Middle frontal gyrus (tissue), 1 donor: ENCODE results near the gene TRIM32.

Experiments used
- DNase-seq: peaks from one replicate; pipeline ENCODE4 v3.0.0-alpha.2; 2015; ENCODE audit warnings: low spot score; ENCODE audit errors: extremely low spot score

The TRIM32 gene, protein sequence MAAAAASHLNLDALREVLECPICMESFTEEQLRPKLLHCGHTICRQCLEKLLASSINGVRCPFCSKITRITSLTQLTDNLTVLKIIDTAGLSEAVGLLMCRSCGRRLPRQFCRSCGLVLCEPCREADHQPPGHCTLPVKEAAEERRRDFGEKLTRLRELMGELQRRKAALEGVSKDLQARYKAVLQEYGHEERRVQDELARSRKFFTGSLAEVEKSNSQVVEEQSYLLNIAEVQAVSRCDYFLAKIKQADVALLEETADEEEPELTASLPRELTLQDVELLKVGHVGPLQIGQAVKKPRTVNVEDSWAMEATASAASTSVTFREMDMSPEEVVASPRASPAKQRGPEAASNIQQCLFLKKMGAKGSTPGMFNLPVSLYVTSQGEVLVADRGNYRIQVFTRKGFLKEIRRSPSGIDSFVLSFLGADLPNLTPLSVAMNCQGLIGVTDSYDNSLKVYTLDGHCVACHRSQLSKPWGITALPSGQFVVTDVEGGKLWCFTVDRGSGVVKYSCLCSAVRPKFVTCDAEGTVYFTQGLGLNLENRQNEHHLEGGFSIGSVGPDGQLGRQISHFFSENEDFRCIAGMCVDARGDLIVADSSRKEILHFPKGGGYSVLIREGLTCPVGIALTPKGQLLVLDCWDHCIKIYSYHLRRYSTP

GRCh38 chr9:116687074-116687753, at the start of gene TRIM32:
Gene TRIM32, plus strand, starts transcription at chr9:116687305. Its CDS starts 10,438 bp downstream, at chr9:116697743.
- peak; percentile 76 for DNase-seq

DNA sequence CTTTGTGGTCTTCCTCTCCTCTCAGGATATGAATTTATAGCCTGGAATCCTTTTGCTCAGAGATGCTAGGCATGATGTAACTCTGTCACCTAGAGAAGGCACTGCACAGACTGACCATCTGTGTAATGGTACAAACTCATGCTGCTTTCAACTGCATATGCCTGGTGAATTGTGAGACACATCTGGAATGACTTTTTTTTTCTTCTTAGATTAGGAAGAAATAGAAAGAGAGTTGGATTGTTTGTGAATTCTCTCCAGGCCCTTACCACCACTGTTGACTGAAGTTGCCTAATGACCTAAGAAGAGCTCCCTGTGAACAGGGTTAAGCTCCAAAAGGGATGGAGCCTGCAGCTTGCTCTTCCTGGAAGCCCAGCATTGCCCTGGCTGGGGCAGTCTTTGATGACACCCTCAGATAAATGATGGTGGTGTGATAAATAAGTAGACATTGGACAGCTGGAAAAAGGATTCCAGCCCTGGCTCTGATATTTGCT, 47.8 kb upstream of the TRIM32 start:
- no peak for DNase-seq

GRCh38 chr9:116641292-116642059, 45.6 kb upstream of the TRIM32 start:
- DNase-seq = no peak

DNA sequence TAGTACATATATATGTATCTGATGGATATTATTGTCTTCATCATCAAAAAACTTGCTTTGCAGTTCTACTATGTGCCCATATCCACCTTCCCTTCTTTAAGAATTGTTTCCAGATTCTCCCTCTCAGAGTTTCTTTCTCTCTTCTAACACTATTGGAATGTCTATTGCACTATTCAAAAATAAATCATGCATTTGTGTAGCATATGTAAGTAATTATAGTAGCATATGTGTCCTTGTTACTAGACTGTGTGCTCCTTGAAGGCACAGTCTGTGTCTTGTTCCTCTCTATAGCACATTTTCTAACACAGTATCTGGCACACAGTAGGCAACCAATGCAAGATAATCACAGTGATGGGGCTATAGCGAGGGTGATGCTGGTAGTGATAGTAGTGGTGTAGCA, 43.4 kb upstream of the TRIM32 start:
- DNase-seq = no peak

DNA sequence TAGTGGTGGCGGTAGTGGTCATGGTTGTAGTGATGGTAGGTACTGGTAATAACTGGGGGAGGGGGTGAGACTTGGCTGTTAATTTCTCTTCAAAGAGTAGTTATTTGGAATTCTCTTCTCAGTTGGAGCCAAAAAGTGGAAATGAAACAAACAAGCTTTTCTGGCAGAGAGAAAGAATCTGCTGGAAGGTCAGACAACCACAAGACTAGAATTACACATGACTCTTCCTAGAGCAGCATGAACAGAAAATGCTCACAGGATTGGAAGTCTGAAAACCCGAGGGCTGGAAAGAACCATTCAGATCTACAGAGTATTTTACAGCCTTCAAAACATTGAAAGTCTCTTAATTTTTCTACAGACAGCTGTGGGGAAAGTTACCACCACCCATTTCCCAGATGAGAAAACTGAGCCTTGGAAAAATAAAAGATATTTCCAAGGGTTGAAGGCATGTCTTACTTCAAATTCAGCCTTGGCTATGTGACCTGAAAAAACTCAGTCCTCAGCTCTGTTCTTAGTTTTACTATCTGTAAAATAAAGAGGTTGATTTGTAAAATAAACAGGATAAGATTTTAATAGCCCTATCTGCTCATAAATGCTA, 42.9 kb upstream of the TRIM32 start:
- no peak for DNase-seq

GRCh38 chr9:116646661-116647514, 40.2 kb upstream of the TRIM32 start:
- DNase-seq = peak; percentile 19

- DNase-seq = no peak
Observed at GRCh38 chr9:116647515-116647809, 39.6 kb upstream of the TRIM32 start.

DNA sequence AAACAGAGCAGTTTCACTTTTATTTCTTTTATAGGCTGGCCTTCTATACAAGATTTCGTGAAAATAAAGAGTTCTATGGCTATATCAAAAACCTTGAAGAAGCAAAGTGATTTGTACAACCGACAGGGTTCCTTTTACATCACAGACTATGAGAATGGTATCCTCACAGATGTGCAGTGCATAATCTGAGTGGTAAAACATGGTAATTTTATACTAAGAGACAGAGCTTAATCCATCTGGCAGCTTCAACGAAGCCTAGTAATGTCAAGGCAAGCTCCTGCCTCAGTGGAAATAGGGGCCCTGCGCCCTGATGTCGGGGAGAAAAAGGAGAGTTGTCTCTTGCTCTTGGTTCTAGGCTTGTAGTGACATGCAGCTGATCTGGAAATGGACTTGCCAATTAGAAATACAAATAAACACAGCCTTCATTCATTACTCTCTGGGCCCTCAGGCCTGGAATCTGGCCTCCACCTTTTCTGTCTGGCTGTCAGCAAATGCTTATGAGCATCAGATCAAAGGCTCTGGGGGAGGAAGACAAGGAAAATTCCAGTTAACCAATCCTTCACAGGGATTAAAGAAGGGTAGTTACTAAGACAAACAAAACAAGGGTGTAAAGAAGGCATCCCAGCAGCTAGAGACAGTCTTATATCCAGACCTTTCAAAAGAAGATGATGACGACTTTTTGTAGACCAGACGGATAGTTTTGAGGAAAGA, 33.6 kb upstream of the TRIM32 start:
- no peak for DNase-seq

GRCh38 chr9:116654059-116654355, 33.1 kb upstream of the TRIM32 start:
- no peak for DNase-seq

DNA sequence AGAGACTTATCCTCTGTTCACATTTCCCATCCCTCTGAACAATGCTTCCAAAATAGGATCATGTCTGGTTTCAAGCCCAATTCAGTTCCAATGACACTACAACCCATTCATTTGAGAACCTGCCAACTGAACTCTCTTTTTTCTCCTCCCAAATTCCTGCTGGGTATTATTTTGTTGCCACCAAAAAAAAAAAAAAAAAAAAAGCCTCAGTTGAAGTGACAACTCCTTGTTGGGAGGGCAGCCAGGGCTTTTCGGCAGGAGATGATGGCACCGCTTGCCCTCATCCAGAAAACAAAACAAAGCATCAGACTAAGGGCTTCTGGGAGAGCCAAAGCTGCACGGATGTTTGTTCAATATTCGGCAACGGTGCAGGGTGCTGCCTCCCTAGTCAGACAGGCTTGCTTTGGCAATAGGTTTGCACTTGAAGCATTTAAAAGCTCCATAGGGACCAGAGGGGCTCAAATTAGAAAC, 30.6 kb upstream of the TRIM32 start:
- DNase-seq = no peak

DNA sequence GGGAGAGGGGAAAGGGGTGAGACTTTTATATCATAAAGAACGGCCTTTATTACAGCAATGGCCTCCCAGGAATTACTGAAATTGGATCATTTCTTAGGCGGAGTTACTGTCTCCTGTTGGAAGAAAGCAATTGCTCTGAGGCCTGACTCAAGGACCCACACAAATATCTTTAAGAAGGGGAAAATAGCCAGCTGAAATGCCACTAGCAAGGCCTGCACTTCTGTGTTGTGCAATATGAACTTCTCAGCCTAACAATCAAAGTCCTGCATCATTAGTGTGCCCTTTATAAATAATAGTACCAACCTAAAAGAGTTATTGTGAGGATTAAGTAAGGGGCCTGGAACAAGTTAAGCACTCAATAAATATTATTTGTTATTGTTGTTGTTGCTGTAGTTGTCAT, 30.1 kb upstream of the TRIM32 start:
- no peak for DNase-seq

DNA sequence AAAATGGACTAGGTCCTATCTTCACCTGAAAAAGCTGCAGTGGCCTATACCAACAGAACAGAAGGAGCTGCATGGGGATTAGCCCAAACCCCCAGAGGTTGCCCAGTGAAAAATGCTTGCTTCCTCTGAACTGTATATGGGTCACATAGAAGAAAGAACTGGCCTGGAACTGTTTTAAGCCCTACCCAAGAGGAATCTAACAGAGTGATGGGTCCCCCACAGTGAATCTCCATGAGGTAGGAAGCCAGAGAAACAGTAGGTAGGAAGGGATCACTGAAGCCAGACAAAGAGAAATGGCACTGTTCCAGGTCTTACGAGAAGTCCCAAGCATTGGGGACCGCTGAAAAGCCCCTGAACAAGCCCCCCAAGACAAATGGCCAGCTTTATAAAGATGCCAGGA, 28.8 kb upstream of the TRIM32 start:
- no peak for DNase-seq

DNA sequence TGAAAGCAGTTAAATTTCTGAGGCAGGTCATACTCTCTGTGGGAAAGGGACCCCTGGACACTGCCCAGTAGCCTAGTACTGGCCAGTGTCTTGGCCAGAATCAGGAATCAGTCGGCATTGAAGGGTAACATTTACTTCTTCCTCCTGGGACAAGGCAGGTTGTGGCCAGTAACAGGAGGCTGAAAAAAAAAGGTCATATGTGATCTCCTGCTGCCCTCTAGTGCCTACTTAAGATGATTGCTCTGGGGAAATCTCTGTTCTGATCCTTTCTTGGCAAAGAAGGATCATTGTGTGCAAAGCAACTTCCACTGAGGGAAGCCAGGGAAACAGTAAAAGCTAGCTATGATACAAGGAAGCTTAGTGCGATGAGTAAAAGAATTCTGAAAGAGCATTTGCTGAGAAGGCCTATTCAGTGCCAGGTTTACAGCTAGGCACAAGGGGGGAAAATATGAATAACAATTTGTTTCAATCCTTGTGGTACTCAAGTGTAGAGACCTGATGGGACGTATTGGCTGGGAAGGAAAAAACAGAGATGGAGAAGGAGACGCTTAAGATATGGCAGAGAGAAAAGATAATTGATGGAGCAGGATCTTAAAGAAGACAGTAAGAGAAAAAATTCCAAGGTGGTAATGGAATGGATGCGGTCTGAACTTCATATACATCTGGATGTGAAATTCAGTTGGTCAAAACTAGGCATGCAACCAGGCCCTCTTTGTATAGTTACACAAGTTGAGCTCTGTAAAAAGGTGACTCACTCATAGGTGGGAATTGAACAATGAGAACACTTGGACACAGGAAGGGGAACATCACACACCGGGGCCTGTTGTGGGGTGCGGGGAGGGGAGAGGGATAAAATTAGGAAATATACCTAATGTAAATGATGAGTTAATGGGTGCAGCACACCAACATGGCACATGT, 25.8 kb upstream of the TRIM32 start:
- peak; percentile 65 for DNase-seq

DNA sequence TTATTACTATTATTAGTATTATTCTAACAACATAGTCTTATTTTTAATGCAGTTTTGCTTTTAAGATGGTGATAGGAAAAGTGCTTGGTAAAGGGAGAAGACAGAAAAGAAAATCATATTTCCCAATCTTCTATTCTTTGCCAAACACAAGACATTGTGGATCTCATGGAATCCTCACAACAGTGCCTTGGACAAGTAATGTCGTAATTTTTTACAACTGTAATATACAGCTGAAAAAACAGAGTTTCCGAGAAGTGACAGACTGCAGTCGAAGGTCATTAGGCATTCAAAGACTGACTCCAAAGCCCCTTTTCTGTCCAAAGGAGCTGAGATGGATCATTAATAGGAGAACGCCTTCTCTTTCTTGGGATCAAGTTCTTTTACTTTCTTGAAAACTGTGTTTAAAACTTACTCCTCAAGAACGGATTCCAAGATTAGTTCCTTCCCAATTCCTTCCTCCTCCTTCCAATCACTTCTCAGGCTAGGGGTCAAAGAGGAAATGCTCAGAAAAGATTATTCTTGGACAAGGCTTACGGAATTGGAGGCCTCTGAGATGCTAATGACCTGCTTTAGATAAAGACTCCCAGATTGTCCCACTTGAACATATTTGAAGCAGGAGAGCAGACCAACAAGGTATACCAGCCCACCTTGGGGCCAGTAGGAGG, 24.3 kb upstream of the TRIM32 start:
- DNase-seq = no peak

- no peak for DNase-seq
Observed at GRCh38 chr9:116663581-116663980, 23.5 kb upstream of the TRIM32 start.

GRCh38 chr9:116668970-116669695, 18.0 kb upstream of the TRIM32 start:
- no peak for DNase-seq

DNA sequence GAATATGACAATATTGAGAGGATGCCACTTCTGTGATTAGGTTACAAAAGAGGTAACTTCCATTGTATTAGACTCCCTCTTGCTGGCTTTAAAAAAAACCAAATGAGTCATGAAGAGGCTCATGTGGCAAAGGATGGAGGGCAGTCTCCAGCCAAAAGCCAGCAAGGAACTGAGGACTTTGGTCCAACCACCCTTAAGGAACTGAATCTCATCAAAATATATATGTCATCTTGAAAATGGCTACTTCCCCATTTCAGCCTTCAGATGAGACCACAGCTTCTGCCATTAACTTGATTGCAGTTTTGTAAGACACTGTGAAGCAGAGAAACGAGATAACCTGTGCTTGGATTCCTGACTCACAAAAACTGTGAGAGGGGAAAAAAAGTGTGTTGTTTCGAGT, 15.5 kb upstream of the TRIM32 start:
- DNase-seq = no peak
